ENCODE data around the gene KIRREL3.
A peak's percentile ranks its signal among the peaks of the same experiment; 100 is the strongest.

KIRREL3 gene

GRCh38 chr11:126485021-126485792 lies 515.4 kb downstream of the KIRREL3 start:
- no peak for DNase-seq (ENCODE audit: low read depth, low spot score)
- H3K9me3 ChIP-seq (ENCODE audit: insufficient read depth, low read length), result no peaks in the 10 kb centered on the region; the same call in 1 of the 2 replicates

GRCh38 chr11:126484266-126484665 lies 516.3 kb downstream of the KIRREL3 start:
- no peaks in the 10 kb centered on the region; the same call in 1 of the 2 replicates for H3K9me3 ChIP-seq (ENCODE audit: insufficient read depth, low read length)
- H3K9ac ChIP-seq (ENCODE audit: insufficient read length, low read depth), result no peak overlapping the region
- H3K36me3 ChIP-seq (ENCODE audit: insufficient read depth, insufficient read length, low read length), result no peaks in the 10 kb centered on the region
- no peak overlapping the region for H3K4me3 ChIP-seq (ENCODE audit: insufficient read length, low read depth)
- no peaks in the 10 kb centered on the region for H3K27me3 ChIP-seq (ENCODE audit: insufficient read depth, insufficient read length)
- H3K4me1 ChIP-seq (ENCODE audit: insufficient read depth, insufficient read length), result peaks cover 5% of the 10 kb centered on the region
- DNase-seq (ENCODE audit: low read depth, low spot score), result no peak
- TF ChIP-seq SUZ12 (IDR thresholded peaks at IDR 0.05; ENCODE audit: extremely low read depth, insufficient read depth, insufficient read length), result no peak
- no peak for TF ChIP-seq YY1 (IDR thresholded peaks at IDR 0.05; ENCODE audit: insufficient read depth, insufficient read length)
- no peak for TF ChIP-seq ZNF274 (IDR thresholded peaks at IDR 0.05; ENCODE audit: low read depth, low read length)

More at GRCh38 chr11:126485021-126485792, 515.4 kb downstream of the KIRREL3 start:
- Histone ChIP-seq H3K4me3 (ENCODE audit: insufficient read length, low read depth) (no peak overlapping the region), H3K9ac (ENCODE audit: insufficient read length, low read depth) (no peak overlapping the region), H3K27me3 (ENCODE audit: insufficient read depth, insufficient read length) (no peaks in the 10 kb centered on the region), H3K36me3 (ENCODE audit: insufficient read depth, insufficient read length, low read length) (no peaks in the 10 kb centered on the region), H3K4me1 (ENCODE audit: insufficient read depth, insufficient read length) (peaks cover 10% of the 10 kb centered on the region)
- TF ChIP-seq SUZ12 (IDR thresholded peaks at IDR 0.05; ENCODE audit: extremely low read depth, insufficient read depth, insufficient read length), result no peak
- no peak for TF ChIP-seq YY1 (IDR thresholded peaks at IDR 0.05; ENCODE audit: insufficient read depth, insufficient read length)
- no peak for TF ChIP-seq ZNF274 (IDR thresholded peaks at IDR 0.05; ENCODE audit: low read depth, low read length)

GRCh38 chr11:126483621-126484195 lies 516.9 kb downstream of the KIRREL3 start:
- no peaks in the 10 kb centered on the region for H3K27me3 ChIP-seq (ENCODE audit: insufficient read depth, insufficient read length)
- no peak overlapping the region for H3K9ac ChIP-seq (ENCODE audit: insufficient read length, low read depth)
- peaks cover 4% of the 10 kb centered on the region for H3K4me1 ChIP-seq (ENCODE audit: insufficient read depth, insufficient read length)
- no peaks in the 10 kb centered on the region for H3K36me3 ChIP-seq (ENCODE audit: insufficient read depth, insufficient read length, low read length)
- no peak overlapping the region for H3K4me3 ChIP-seq (ENCODE audit: insufficient read length, low read depth)
- H3K9me3 ChIP-seq (ENCODE audit: insufficient read depth, low read length), result no peaks in the 10 kb centered on the region; the same call in 1 of the 2 replicates
- TF ChIP-seq ZNF274 (IDR thresholded peaks at IDR 0.05; ENCODE audit: low read depth, low read length) (no peak), YY1 (IDR thresholded peaks at IDR 0.05; ENCODE audit: insufficient read depth, insufficient read length) (no peak), SUZ12 (IDR thresholded peaks at IDR 0.05; ENCODE audit: extremely low read depth, insufficient read depth, insufficient read length) (no peak)
- DNase-seq (ENCODE audit: low read depth, low spot score), result no peak

GRCh38 chr11:126482586-126483108 lies 517.9 kb downstream of the KIRREL3 start:
- no peak for TF ChIP-seq ZNF274 (IDR thresholded peaks at IDR 0.05; ENCODE audit: low read depth, low read length)
- no peak for TF ChIP-seq SUZ12 (IDR thresholded peaks at IDR 0.05; ENCODE audit: extremely low read depth, insufficient read depth, insufficient read length)
- no peak for TF ChIP-seq YY1 (IDR thresholded peaks at IDR 0.05; ENCODE audit: insufficient read depth, insufficient read length)
- DNase-seq (ENCODE audit: low read depth, low spot score), result no peak
- no peak overlapping the region for H3K4me3 ChIP-seq (ENCODE audit: insufficient read length, low read depth)
- H3K36me3 ChIP-seq (ENCODE audit: insufficient read depth, insufficient read length, low read length), result no peaks in the 10 kb centered on the region
- no peaks in the 10 kb centered on the region; the same call in 1 of the 2 replicates for H3K9me3 ChIP-seq (ENCODE audit: insufficient read depth, low read length)
- no peak overlapping the region for H3K9ac ChIP-seq (ENCODE audit: insufficient read length, low read depth)
- peaks cover 4% of the 10 kb centered on the region for H3K4me1 ChIP-seq (ENCODE audit: insufficient read depth, insufficient read length)
- no peaks in the 10 kb centered on the region for H3K27me3 ChIP-seq (ENCODE audit: insufficient read depth, insufficient read length)

- Histone ChIP-seq H3K4me3 (ENCODE audit: insufficient read length, low read depth) (no peak overlapping the region), H3K36me3 (ENCODE audit: insufficient read depth, insufficient read length, low read length) (no peaks in the 10 kb centered on the region)
Measured at GRCh38 chr11:126481303-126481680, 519.3 kb downstream of the KIRREL3 start.

GRCh38 chr11:126480410-126481302 lies 519.9 kb downstream of the KIRREL3 start:
- peaks cover 8% of the 10 kb centered on the region for H3K4me1 ChIP-seq (ENCODE audit: insufficient read depth, insufficient read length)

More at GRCh38 chr11:126481303-126481680, 519.3 kb downstream of the KIRREL3 start:
- Histone ChIP-seq H3K9ac (ENCODE audit: insufficient read length, low read depth) (no peak overlapping the region), H3K4me1 (ENCODE audit: insufficient read depth, insufficient read length) (peaks cover 8% of the 10 kb centered on the region), H3K9me3 (ENCODE audit: insufficient read depth, low read length) (no peaks in the 10 kb centered on the region; the same call in 1 of the 2 replicates), H3K27me3 (ENCODE audit: insufficient read depth, insufficient read length) (no peaks in the 10 kb centered on the region)
- TF ChIP-seq YY1 (IDR thresholded peaks at IDR 0.05; ENCODE audit: insufficient read depth, insufficient read length), result no peak
- no peak for TF ChIP-seq ZNF274 (IDR thresholded peaks at IDR 0.05; ENCODE audit: low read depth, low read length)
- TF ChIP-seq SUZ12 (IDR thresholded peaks at IDR 0.05; ENCODE audit: extremely low read depth, insufficient read depth, insufficient read length), result no peak
- no peak for DNase-seq (ENCODE audit: low read depth, low spot score)

More at GRCh38 chr11:126480410-126481302, 519.9 kb downstream of the KIRREL3 start:
- Histone ChIP-seq H3K9ac (ENCODE audit: insufficient read length, low read depth) (peak overlapping the region; percentile 67), H3K4me3 (ENCODE audit: insufficient read length, low read depth) (no peak overlapping the region), H3K9me3 (ENCODE audit: insufficient read depth, low read length) (no peaks in the 10 kb centered on the region; the same call in 1 of the 2 replicates), H3K36me3 (ENCODE audit: insufficient read depth, insufficient read length, low read length) (no peaks in the 10 kb centered on the region), H3K27me3 (ENCODE audit: insufficient read depth, insufficient read length) (no peaks in the 10 kb centered on the region)
- TF ChIP-seq ZNF274 (IDR thresholded peaks at IDR 0.05; ENCODE audit: low read depth, low read length) (no peak), YY1 (IDR thresholded peaks at IDR 0.05; ENCODE audit: insufficient read depth, insufficient read length) (no peak), SUZ12 (IDR thresholded peaks at IDR 0.05; ENCODE audit: extremely low read depth, insufficient read depth, insufficient read length) (no peak)
- DNase-seq (ENCODE audit: low read depth, low spot score), result peak; percentile 88

Data from NT2/D1 (cell line).